Measurements from ENCODE around the gene SWI5.

The SWI5 gene

GRCh38 chr9:128321343-128321742 lies 45.3 kb downstream of the SWI5 start:
- DNase-seq (ENCODE audit: low read depth) = no peak

GRCh38 chr9:128321879-128322403 lies 45.9 kb downstream of the SWI5 start:
- DNase-seq (ENCODE audit: low read depth) = no peak

GRCh38 chr9:128322404-128323211 lies 46.5 kb downstream of the SWI5 start, which contains the start of the genes COQ4 and TRUB2:
TSS of gene COQ4 (plus strand) at chr9:128322839. CDS start at chr9:128322859, 20 bp downstream.
TSS of gene TRUB2 (minus strand) at chr9:128322447. CDS start at chr9:128322408, 39 bp downstream.
- peak; percentile 80 for DNase-seq (ENCODE audit: low read depth)

GRCh38 chr9:128323212-128323730 lies 47.2 kb downstream of the SWI5 start:
- no peak for DNase-seq (ENCODE audit: low read depth)

GRCh38 chr9:128323791-128324190 lies 47.7 kb downstream of the SWI5 start:
- no peak for DNase-seq (ENCODE audit: low read depth)

GRCh38 chr9:128324401-128324800 lies 48.3 kb downstream of the SWI5 start:
- DNase-seq (ENCODE audit: low read depth) = no peak

- DNase-seq (ENCODE audit: low read depth) = no peak
Measured at GRCh38 chr9:128325629-128326028, 49.6 kb downstream of the SWI5 start.

GRCh38 chr9:128333451-128333869 lies 57.4 kb downstream of the SWI5 start:
- no peak for DNase-seq (ENCODE audit: low read depth)

GRCh38 chr9:128335161-128335560 lies 59.1 kb downstream of the SWI5 start:
- DNase-seq (ENCODE audit: low read depth) = no peak

- no peak for DNase-seq (ENCODE audit: low read depth)
Measured at GRCh38 chr9:128335914-128336313, 59.8 kb downstream of the SWI5 start.

- DNase-seq (ENCODE audit: low read depth) = no peak
Measured at GRCh38 chr9:128337936-128338335, 61.9 kb downstream of the SWI5 start.

Measured in GM04503 (cell line).